GM19351 (cell line): ENCODE measurements around the gene IL12RB2.

Experiments
- ATAC-seq: cut with Tn5 transposase; IDR thresholded peaks from one replicate; pipeline ENCODE4 v1.9.1; 2021; ENCODE audit warnings: mild to moderate bottlenecking, moderate library complexity; ENCODE audit not compliant: unreplicated experiment

IL12RB2 gene

DNA sequence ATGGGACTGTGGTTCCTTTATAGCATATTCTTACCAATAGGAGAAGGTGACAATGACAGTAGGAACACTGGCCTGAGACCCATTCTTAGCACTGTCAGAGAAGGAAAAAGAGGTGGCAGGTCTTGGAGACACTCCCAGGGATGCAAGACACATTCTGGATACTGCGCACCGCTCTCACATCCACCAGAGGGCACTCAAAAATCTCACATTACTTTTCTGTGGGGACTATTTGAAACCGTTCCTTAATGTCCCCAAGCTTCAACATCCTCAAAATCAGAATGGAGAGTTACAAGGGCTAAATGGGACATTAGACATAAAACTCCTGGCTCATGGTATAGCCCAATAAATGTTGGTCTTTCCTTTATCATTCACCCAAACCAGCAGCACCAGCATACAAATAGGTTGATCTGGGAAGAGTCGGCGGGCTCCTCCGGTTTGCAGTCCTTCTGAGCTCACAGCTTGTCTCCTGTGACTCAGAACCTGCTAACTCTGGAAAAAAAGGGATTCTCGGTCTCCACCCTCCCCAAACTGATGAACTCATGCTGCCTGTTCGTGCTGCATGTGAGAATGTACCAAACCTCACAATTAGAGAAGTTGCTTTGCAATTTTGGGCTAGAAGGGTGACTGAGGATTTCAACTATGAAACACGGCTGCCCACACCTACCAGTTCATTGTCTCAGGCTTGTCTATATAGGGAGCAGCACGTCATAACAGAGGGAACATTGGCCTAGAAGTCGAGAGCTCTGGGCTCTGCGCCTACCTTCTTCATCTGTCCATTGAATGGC is 40.2 kb downstream of the IL12RB2 start:
- ATAC-seq: no peak

DNA sequence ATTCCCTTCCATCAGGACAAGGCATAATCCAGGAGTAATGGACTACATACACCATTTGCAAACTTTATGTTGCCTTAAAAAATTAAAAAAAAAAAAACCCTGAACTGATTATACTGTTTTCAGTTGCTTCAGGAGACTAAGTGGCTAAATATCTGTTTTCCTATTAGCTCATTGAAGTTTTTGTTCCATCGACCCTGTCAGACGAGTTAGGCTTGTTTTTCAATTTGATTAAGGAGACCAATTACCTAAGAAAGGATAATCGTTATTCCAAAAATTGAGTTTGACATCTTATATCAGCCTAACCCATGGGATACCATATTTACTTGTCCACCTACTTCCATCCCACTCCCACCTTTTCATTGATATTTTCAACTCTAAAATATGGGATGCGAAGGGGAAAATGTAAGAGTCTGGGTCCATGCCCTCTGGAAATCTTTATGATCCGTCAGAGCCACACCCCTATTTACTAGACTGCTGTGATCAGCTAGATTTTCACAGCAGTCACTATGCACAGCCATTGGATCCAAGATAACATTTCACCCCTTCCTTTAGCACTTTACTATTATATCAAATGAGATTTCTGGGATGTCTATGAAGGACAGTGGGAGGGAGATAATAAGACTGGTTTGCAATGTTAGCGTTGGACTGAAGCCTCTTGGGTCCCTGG is 41.0 kb downstream of the IL12RB2 start:
- no peak for ATAC-seq

DNA sequence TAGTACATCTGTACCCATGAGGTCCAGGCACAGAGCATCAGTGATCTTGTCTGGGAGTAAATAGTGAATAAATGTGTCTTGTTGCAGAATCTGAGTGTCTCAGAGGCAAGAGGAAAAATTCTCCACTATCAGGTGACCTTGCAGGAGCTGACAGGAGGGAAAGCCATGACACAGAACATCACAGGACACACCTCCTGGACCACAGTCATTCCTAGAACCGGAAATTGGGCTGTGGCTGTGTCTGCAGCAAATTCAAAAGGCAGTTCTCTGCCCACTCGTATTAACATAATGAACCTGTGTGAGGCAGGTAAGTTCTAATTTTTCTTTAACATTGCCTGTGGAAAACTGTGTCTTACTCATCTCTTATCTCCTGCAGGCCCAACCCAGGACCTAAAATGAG is 43.1 kb downstream of the IL12RB2 start:
- peak; percentile 79 for ATAC-seq

DNA sequence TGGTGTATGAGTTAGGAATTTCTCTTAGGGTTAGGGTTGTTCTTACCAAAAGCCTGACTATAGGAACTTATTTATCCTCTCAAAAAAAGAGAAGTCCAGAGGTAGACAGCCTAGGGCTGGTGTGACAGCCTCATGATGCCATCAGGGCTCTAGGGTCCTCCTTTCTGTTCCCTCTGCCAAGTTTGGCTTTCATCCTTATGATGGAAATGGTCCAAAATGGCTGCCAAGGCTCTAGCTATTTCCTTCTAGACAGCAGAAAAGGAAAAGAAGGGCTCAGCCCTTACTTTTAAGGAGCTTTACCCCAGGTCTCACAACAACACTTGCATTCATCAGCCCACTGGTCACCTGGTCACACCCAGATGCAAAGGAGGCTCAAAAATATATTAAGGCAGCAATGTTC is 44.5 kb downstream of the IL12RB2 start:
- no peak for ATAC-seq

DNA sequence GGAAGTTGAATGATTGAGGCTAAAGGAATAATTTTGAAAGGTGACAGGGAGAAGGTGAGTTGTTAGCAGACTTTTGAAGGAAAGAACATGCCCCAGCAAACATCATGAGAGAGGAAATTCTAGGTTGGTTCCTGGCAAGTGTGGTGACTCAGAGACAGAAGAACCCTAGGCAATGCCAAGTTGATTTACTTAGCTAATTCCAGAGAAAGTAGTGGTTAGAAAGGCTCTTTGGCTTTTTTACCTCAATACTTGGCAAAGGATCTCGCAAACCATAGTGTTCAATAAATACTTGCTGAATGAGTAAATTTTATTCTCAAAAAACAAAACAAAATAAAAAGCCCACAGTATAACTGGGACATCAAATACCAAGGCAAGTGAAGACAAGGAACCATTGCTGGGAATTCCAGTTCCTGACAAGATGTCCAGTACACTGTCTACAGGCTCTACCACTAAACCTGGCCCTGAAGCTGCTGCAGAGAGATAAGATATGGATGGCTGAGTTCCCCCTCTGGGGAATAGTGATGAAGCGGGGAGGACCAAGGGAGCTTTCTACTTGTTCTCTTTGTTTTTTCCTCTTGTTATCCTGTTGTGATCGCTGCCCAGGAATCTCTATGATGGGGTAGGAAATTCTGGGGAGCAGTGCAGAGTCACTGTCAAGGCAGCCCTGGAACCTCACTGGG is 48.2 kb downstream of the IL12RB2 start:
- ATAC-seq: no peak

DNA sequence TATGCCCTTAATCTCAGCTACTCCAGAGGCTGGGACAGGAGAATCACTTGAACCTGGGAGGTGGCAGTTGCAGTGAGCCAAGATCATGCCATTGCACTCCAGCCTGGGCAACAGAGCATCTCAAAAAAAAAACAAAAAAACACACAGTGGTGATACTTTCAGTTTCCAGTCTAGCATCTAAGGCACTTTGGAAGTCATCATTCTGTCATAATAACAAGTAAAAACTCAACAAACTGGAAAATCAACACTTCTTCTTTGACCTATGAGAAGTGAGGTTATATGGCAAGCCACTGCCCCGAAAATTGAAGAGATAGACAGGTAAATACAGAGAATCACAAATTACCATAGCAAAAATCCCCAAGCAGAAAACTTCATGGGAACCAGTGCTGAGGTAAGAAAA is 51.9 kb downstream of the IL12RB2 start:
- no peak for ATAC-seq

DNA sequence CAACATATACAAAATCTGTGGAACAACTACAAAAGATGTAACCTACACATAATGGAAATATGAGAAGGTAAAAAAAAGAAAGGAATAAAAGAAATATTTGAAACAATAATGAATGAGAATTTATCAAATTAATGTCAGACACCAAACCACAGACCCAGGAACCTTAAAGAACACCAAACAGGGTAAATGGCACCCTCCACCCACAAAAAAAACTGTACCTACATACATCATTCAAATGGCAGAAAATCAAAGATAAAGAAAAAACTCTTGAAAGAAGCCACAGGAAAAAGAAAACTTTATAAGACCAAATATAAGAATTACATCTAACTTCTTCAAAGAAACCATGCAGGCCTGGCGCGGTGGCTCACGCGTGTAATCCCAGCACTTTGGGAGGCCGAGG is 54.0 kb downstream of the IL12RB2 start:
- ATAC-seq: no peak

DNA sequence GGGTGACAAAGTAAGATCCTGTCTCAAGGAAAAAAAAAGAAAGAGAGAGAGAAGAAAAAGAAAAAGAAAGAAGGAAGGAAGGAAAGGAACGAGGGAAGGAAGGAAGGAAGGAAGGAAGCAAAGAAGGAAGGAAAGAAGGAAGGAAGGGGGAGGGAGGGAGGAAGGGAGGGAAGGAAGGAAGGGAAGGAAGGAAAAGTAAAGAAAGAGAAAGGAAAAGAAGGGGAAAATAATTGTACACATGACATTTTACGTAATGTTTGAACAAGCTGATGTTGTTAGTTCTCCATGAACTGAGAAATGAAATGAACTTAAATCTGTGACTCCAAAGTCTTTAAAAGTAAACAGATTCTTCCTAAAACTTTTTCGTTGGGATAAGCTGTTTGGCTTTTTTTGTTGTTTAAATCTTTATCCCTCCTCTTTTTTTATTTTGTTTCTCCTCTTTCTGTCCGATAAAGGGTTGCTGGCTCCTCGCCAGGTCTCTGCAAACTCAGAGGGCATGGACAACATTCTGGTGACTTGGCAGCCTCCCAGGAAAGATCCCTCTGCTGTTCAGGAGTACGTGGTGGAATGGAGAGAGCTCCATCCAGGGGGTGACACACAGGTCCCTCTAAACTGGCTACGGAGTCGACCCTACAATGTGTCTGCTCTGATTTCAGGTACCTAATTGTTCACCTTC is 59.8 kb downstream of the IL12RB2 start:
- no peak for ATAC-seq

DNA sequence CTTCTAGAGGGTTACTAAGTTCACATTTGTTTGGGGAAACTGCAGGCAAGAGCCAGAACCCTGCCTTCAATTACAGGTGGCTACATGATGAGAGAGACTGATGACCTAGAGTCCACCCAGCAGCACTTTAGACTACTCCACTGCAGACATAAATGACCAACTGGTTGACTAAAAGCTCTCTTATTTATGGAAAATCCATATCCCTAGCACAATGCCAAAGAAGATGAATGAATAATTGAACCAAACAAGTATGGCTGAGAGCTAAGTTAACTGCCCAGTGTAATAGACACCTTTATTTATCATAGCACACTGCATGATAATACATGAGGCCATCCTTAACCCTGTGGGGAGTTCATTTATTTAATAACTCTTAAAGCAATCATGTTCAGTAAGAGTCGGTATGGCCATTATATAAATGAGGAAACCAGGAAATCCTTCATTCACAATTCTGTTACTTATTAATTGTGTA is 60.4 kb downstream of the IL12RB2 start:
- ATAC-seq: no peak

DNA sequence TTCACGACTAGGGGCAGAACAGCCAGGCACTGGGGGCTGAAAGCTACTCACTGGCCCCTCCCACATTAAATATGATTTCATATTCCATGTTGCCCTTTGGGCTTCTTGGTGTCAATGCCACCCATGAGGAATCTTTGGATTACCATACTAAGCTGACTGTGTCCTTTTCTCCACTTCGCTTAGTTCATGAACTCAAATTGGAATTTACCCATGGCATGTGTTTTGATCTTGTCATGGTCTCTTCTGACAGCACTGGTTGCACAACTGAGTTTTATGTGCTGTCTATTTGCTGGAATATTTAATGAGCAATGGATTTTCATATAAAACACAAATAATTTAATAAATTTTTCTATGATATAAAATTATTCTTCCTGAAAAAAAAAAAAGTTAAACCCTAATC is 63.4 kb downstream of the IL12RB2 start:
- ATAC-seq: no peak

DNA sequence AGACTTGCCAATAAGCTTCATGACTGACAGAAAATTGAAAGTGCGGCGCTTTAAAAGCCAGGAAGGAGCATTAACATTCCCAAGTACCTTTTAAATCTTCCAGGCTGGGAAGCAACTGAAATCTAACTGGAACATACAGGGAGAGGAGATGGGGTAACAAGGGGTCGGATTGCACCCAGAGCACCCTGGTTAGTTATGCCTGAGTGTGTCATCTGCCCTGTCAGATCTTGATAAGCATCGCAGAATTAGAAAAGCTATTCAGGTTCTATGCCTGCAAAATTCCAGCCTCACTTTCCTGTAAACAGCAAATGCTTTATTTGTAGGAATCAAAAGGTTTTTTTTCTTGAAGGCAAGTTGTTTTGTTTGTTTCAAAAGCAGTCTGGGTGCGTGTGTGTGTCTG is 64.0 kb downstream of the IL12RB2 start:
- no peak for ATAC-seq

DNA sequence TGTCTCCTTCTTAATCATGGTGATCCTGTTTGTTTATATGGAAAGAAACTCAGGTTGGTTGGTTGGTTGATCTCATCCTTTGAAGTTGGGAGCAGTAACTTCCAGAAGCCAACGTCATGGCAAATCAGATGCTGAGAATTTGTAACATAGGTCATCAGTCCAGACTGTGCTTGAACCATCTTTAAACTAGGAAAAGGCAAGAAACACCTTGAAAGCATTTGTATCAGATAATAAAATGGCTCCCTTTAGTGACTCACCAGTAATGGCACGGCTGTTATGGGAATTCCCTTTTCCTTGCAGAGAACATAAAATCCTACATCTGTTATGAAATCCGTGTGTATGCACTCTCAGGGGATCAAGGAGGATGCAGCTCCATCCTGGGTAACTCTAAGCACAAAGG is 64.5 kb downstream of the IL12RB2 start:
- no peak for ATAC-seq

DNA sequence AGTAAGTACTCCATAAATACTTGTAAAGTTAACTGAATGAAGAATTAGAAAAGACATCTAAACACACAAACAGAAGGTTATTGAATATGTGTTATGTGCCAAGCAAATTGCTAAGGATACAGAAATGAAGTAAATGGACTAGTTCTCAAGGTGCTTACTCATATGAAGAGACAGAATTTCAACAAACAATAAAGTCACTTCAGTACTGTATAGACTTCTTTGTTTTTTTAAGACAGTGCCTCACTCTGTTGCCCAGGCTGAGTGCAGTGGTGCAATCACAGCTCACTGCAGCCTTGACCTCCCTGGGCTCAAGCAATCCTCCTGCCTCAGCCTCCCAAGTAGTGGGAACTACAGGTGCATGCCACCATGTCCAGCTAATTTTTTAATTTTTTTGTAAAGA is 65.2 kb downstream of the IL12RB2 start:
- no peak for ATAC-seq

DNA sequence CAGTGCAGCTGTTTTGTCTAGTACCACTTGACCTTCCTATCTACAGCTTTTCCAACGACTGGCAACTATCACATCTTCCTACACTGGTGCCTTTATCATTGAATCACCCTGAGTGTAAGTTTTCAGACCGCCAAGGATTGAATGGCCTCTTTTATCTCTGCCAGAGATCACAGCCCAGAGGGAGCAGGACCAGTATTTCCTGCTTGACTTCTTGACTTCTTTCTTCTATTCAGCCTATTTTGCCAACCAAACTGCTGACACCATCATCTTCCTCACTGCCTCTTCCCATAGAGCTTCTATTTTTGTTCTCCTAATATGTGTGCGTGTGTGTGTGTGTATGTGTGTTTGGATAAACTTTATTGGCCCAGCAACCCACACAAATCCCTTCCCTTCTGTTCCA is 68.7 kb downstream of the IL12RB2 start:
- no peak for ATAC-seq

DNA sequence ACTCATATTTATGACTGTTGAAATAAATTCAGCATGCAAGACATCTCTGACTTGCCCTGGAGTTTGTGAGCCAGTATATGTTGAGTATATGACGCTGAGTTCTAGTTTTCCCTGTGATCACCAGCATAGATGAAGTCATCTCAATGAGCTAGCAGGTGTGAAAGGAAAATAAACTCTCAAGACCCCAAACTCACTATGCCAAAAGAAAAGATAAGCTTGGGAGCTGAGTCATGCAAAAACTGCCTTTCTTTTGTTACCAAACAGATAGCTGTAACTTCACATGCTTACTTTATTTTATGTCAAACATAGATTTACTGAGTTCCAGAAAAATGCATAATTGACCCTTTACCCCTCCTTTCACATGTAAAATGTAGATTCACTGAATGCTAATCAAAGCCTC is 69.6 kb downstream of the IL12RB2 start:
- ATAC-seq: no peak

DNA sequence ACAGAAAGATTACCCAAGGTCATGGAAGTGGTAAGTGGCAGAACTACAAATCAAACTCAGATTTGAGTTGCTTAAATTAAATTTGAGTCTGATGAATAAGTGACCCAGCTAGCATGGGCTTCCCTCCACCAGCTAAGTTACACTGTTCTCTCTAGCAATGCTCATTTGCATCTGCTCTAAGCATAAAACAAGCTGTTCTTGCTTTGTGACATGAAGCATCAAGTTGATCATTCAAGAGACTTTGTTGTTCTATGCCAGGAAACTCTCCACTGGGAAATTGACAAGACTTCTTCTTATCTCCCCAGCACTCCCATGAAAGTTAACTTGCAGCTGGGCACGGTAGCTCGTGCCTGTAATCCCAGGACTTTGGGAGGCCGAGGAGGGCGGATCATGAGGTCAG is 73.5 kb downstream of the IL12RB2 start:
- no peak for ATAC-seq

DNA sequence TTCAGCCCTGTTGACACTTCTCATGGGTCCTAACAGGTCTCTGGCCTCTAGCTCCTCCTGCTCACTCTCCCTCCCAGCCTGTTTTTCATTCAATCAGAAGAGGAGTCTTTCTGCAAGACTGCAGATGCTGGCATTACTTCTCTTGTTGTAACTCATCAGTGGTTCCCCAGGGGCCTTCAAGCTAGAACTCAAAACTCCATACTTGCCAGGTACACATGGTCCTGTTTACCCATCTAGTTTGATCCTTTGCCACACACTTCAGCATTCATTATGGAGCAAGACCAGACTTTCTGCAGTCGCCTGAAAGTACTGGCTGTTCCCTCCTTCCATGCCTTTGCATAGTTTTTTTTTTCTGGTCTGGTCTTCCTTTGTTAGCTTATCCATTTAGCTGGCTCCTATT is 74.6 kb downstream of the IL12RB2 start:
- no peak for ATAC-seq

DNA sequence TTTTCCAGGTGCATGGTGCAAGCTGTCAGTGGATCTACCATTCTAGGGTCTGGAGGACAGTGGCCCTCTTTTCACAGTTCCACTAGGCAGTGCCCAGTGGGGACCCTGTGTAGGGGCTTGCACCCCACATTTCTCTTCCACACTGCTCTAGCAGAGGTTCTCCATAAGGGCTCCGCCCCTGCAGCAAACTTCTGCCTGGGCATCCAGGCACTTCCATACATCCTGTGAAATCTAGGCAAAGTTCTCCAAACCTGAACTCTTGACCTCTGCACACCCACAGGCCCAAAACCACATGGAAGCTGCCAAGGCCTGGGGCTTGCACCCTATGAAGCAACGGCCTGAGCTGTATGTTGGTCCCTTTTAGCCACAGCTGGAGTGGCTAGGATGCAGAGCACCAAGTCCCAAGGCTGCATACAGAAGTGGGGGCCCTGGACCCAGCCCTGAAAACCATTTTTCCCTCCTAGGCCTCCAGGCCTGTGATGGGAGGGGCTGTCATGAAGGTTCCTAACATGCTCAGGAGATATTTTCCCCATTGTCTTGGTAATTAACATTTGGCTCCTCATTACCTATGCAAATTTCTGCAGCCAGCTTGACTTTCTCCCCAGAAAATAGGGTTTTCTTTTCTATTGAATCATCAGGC is 76.4 kb downstream of the IL12RB2 start:
- no peak for ATAC-seq

DNA sequence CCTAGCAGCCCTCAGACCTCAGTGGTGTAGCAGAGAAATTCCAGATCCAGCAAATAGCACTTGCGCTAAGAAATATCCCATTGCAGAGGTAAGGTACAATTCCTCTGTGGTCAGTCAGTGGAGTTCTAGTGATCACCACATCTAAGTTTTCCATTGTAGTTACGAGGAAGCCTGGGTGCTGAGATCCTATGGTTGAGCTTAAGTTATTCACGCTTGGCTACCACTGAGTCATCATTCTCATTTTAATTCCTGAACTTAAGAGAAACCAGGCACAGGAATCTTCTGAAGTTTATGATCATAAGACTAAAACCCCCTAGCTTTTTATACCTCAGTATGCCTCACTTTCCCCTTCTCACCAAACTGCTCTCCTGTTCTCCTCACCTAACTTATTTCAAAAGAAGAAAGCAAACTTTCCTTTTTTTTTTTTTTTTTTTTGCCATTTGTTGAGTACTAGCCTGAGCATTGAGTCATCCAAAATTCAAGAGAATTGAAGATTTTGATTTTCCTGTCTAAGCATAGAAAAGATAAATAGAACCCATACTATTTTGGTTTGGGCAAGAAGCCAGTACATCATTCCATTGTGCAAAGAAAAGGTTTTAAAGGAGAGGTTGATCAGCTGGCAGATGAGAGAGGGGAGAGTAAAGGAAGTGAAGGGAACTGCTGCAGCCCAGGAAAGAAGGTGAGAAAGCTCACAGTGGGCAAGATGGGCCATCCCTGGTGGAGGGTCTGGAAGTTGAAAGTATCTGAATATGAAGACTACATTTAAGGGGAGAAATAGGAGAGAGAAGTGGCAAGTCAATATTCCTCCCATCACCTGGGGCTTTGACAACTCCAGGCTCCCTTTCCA is 82.6 kb downstream of the IL12RB2 start:
- ATAC-seq: no peak

DNA sequence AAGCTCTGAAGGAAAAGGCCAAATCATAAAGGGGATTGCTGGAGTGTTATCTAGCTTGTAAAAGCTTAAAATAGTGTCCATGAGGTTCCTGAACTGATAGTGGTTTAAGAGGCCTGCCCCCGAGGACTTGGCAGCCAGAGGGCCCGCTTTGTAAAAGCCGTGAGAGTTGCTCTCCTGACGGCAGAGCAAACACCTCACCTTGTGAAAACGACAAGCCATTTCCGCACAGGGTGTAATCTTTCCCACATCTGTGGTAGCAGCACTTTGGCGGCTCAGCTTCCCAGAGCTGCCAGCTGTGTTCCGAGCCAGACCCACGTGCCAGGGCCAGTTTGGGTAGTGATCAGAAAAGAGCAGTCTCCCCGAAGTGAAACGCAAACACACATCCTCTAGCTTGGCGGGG is 85.6 kb downstream of the IL12RB2 start:
- ATAC-seq: no peak
